22Rv1 (cell line): ENCODE measurements around the gene USHBP1.

Source experiments
- CTCF ChIP-seq: fragments of 450-650 bp; IDR thresholded peaks from 2 replicates; pipeline ENCODE4 v1.5.1; 2017; ENCODE audit warnings: mild to moderate bottlenecking
- ZFX ChIP-seq: fragments of 450-650 bp; IDR thresholded peaks from 2 replicates; pipeline ENCODE4 v1.6.1; 2017; ENCODE audit warnings: antibody characterized with exemption, borderline replicate concordance

DNA sequence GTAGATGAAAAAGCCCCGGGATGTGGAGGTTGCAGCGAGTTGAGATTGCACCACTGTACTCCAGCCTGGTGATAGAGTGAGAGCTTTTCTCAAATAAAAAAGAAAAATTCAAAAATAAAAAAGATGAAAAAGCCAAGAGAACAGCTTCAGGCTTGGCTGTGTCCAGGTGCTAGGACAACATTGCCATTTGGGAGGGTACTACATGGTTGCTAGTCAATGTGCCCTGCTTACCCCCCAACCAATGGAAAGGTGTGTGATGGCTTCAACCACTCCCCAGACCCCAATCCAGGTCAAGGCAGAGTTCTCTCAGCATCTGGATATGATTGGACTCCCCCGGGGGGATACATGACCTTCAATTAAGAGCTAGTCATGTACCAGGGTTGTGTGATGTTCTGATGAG lies 14.9 kb upstream of the USHBP1 start:
- TF ChIP-seq CTCF (no peak), ZFX (no peak)
